K562 (cell line): Measurements from ENCODE around the gene ZSWIM2. TPM values are rescaled to one million over a fixed set of nuclear protein-coding genes. Genes with fewer than 3 reads are reported as not detected.
"Not testable (repeated sequence)": the region's sequence is repeated elsewhere in the genome, so short reads cannot be mapped to it uniquely, and the experiment has no call there.

Experiments used
- ATAC-seq: fragments of 200-7000 bp; cut with Tn5 transposase; 3 replicates; pipeline ENCODE4 v1.9.1; 2020; ENCODE audit warnings: moderate library complexity
- BruUV-seq: library from RNA; stranded (reverse); fragments of 400-500 nt; replicated peaks from 2 replicates; lab custom pipeline; 2021; lab: Mats Ljungman, UMichigan
- CTCF ChIA-PET: fragments of 300-600 bp; formaldehyde crosslinking; extraction: SDS; loops from one replicate; lab custom pipeline; 2021; ENCODE audit warnings: low intra/inter-chr PET ratio; lab: Yijun Ruan, JAX
- POLR2A ChIA-PET: fragments of 300-600, 350-650 bp; sonication (Branson Sonifier 250); formaldehyde crosslinking; extraction: SDS; loops from one replicate; lab custom pipeline; 2021; ENCODE audit warnings: antibody characterized with exemption, inconsistent platforms; lab: Yijun Ruan, JAX
- DNase-seq, 4 experiments: peaks; one replicate each; pipeline versions ENCODE4 v3.0.0 to v3.0.0-alpha.2; 2011 to 2018; ENCODE audit warnings: low spot score in 3 of 4, mixed read lengths in 3 of 4; ENCODE audit errors: extremely low read depth in 1 of 4
- FAIRE-seq: peaks from 2 replicates; lab custom pipeline; 2011; peaks lifted over from hg19 to GRCh38; lab: Jason Lieb, UNC
- H2AFZ ChIP-seq: 2 replicates; pipeline ENCODE4 v1.6.0; 2011; ENCODE audit warnings: low read depth, low read length, control low read depth, inconsistent platforms
- H3K27ac ChIP-seq: fragments of 200-600 bp; 3 replicates; pipeline ENCODE4 v1.8.0; 2011; ENCODE audit warnings: low read depth, mild to moderate bottlenecking, control low read depth, inconsistent platforms, low read length, moderate library complexity, mixed read lengths; ENCODE audit errors: extremely low read depth
- H3K27me3 ChIP-seq, 2 experiments: fragments of 300-600 bp in 1 of 2; 2 replicates in 1 of 2; 3 replicates in 1 of 2; pipeline versions ENCODE4 v1.6.0 to v1.8.0; 2011; ENCODE audit warnings: inconsistent platforms in 2 of 2, low read length in 2 of 2, mild to moderate bottlenecking in 1 of 2, mixed read lengths in 1 of 2, moderate library complexity in 1 of 2; ENCODE audit not compliant: control insufficient read depth in 2 of 2, insufficient read depth in 2 of 2
- H3K36me3 ChIP-seq: fragments of 300-600 bp; 3 replicates; pipeline ENCODE4 v1.8.0; 2011; ENCODE audit warnings: mild to moderate bottlenecking, low read length, inconsistent platforms; ENCODE audit not compliant: control insufficient read depth, insufficient read depth
- H3K4me1 ChIP-seq, 2 experiments: fragments of 200-600 bp in 1 of 2; replicated peaks in 1 of 2; 2 replicates in 1 of 2; 3 replicates in 1 of 2; pipeline versions ENCODE4 v1.5.1 to v1.8.0; 2011; ENCODE audit warnings: inconsistent platforms in 2 of 2, low read length in 2 of 2, mild to moderate bottlenecking in 1 of 2, mixed read lengths in 1 of 2, moderate library complexity in 1 of 2; ENCODE audit not compliant: control insufficient read depth in 2 of 2, insufficient read depth in 2 of 2
- H3K4me2 ChIP-seq: 2 replicates; pipeline ENCODE4 v1.6.1; 2011; ENCODE audit warnings: low read length, control low read depth, inconsistent platforms, mixed read lengths; ENCODE audit not compliant: insufficient read depth
- H3K4me3 ChIP-seq: fragments of 200-600 bp; sonication (generic), shearing (Covaris generic); 2 replicates; pipeline ENCODE4 v1.5.1; 2016; ENCODE audit warnings: control low read depth, inconsistent platforms
- H3K79me2 ChIP-seq: fragments of 200-600 bp; 3 replicates; pipeline ENCODE4 v1.8.0; 2011; ENCODE audit warnings: low read length, inconsistent platforms; ENCODE audit not compliant: control insufficient read depth, insufficient read depth
- H3K9ac ChIP-seq, 2 experiments: 2 replicates each; pipeline versions ENCODE4 v1.6.0 to v1.6.1; 2011; ENCODE audit warnings: low read depth in 2 of 2, low read length in 2 of 2, control low read depth in 1 of 2, inconsistent platforms in 1 of 2, mild to moderate bottlenecking in 1 of 2, mixed read lengths in 1 of 2; ENCODE audit not compliant: insufficient read depth in 1 of 2
- H3K9me1 ChIP-seq: one replicate; pipeline ENCODE4 v1.6.0; 2011; ENCODE audit warnings: inconsistent platforms, mild to moderate bottlenecking, low read length, moderate library complexity; ENCODE audit not compliant: control insufficient read depth, insufficient read depth
- H3K9me3 ChIP-seq: replicated peaks from 2 replicates; pipeline ENCODE4 v1.5.1; 2011; ENCODE audit warnings: low read depth, low read length, inconsistent platforms; ENCODE audit not compliant: control insufficient read depth, insufficient read depth
- H4K20me1 ChIP-seq: replicated peaks from 2 replicates; pipeline ENCODE4 v1.6.1; 2011; ENCODE audit warnings: low read length, inconsistent platforms, mixed read lengths; ENCODE audit not compliant: control insufficient read depth, insufficient read depth
- ADNP ChIP-seq: fragments of 200-800 bp; sonication (Bioruptor generic); IDR thresholded peaks from 2 replicates; pipeline ENCODE4 v1.6.1; 2016; ENCODE audit warnings: missing genetic modification characterization, missing compliant biosample characterization
- HNRNPUL1 ChIP-seq: fragments of 200-400 bp; formaldehyde crosslinking; IDR thresholded peaks from 2 replicates; pipeline ENCODE4 v1.6.1; 2017; ENCODE audit warnings: low read length
- MTA2 ChIP-seq: fragments of 450-650 bp; IDR thresholded peaks from 2 replicates; pipeline ENCODE4 v1.6.1; 2016; ENCODE audit warnings: low read depth
- PRMT5 ChIP-seq: sonication (generic); formaldehyde crosslinking; IDR thresholded peaks from 2 replicates; pipeline ENCODE4 v1.5.0; 2020; ENCODE audit warnings: missing genetic modification reagents
- ZC3H11A ChIP-seq: IDR thresholded peaks from 2 replicates; pipeline ENCODE4 v1.6.1; 2012; ENCODE audit warnings: low read depth, low read length, improper control_type of control experiment
- ZNF146 ChIP-seq: IDR thresholded peaks from one replicate; pipeline ENCODE4 v1.6.1; 2018; ENCODE audit warnings: missing compliant biosample characterization; ENCODE audit not compliant: unreplicated experiment
- ZNF174 ChIP-seq: fragments of 250-450 bp; sonication (Bioruptor Pico); IDR thresholded peaks from 2 replicates; pipeline ENCODE4 v1.4.0; 2020; ENCODE audit warnings: mild to moderate bottlenecking
- ZNF584 ChIP-seq: fragments of 200-800 bp; sonication (Bioruptor generic); IDR thresholded peaks from 2 replicates; pipeline ENCODE4 v1.6.1; 2016; ENCODE audit warnings: low read depth, mild to moderate bottlenecking, missing genetic modification characterization, missing compliant biosample characterization
- WGBS: fragments of 100-300 bp; shearing (Covaris generic); methylation state at CpG from one replicate; pipeline ENCODE4 v1.1.6; 2016; ENCODE audit warnings: low coverage, mixed read lengths; ENCODE audit not compliant: insufficient coverage; ENCODE audit errors: missing lambda C conversion rate; 5-methylcytosine and 5-hydroxymethylcytosine counted together
- in situ Hi-C: fragments of 300-500 bp; cut with MboI; formaldehyde crosslinking; loops from 4 replicates; pipeline ENCODE4 v1.15.0; 2018; ENCODE audit warnings: inconsistent platforms, mixed read lengths
- intact Hi-C: fragments of 100-400 bp; cut with micrococcal nuclease; formaldehyde crosslinking; loops from 2 replicates; pipeline ENCODE4 v1.14.2; 2022
- polyA plus RNA-seq, 8 experiments: library from polyadenylated mRNA; depleted of rRNA in 4 of 8; stranded (reverse) in 5 of 8; unstranded in 3 of 8; fragments of >200 nt; fragmentation: Nextera tagmentation in 2 of 8; fragmentation: Illumina TruSeq in 1 of 8; extraction: Ambion mirVana in 2 of 8; extraction: Trizol in 1 of 8; gene quantifications; 2 replicates each; pipeline versions ENCODE4 v1.2.1 to v1.2.3, GENCODE V29; 2011 to 2014; ENCODE audit warnings: inconsistent platforms in 1 of 8, missing spikeins in 1 of 8
- total RNA-seq, 7 experiments: library from RNA; depleted of rRNA in 6 of 7; stranded (reverse); fragments of >200 nt in 6 of 7; fragmentation: Illumina TruSeq in 2 of 7; extraction: Trizol in 2 of 7; gene quantifications; 2 replicates each; pipeline versions ENCODE4 v1.2.1 to v1.2.3, GENCODE V29; 2011 to 2021; ENCODE audit warnings: low replicate concordance in 1 of 7
- TF ChIP-seq, protein P1 (sequence below), 2 experiments: fragments of 450-650 bp in 1 of 2; sonication (generic) in 1 of 2; formaldehyde crosslinking in 1 of 2; IDR thresholded peaks in 1 of 2; conservative IDR thresholded peaks in 1 of 2; 2 replicates each; pipeline versions ENCODE4 v1.6.1 to v1.8.1; 2016 to 2023; ENCODE audit warnings: mild to moderate bottlenecking in 2 of 2, moderate library complexity in 2 of 2, inconsistent platforms in 1 of 2, missing genetic modification reagents in 1 of 2
- TF ChIP-seq, protein P2 (sequence below): fragments of 450-650 bp; IDR thresholded peaks from 2 replicates; pipeline ENCODE4 v1.6.1; 2018; ENCODE audit not compliant: partially characterized antibody

The ZSWIM2 gene
- total and polyA plus RNA-seq, 9 of the 15 experiments (the other 6 are each of a cell fraction or from before 2014, with no cell fraction given) = not detected

DNA sequence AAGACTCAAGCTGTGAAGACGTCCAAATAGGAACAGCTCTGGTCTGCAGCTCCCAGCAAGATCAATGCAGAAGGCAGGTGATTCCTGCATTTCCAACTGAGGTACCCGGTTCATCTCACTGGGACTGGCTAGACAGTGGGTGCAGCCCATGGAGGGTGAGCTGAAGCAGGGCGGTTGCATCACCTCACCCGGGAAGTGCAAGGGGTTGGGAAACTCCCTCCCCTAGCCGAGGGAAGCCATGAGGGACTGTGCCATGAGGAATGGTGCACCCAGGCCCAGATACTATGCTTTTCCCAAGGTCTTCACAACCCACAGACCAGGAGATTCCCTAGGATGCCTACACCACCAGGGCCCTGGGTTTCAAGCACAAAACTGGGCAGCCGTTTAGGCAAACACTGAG is 37.2 kb downstream of the ZSWIM2 start:
- not testable (repeated sequence) for H3K9ac ChIP-seq, H3K27me3 ChIP-seq, DNase-seq, FAIRE-seq, BruUV-seq, H3K79me2 ChIP-seq, H4K20me1 ChIP-seq, H3K9me1 ChIP-seq
- WGBS = 2% methylated on average over 6 of the region's 6 CpGs
- TF ChIP-seq, protein P1, sequence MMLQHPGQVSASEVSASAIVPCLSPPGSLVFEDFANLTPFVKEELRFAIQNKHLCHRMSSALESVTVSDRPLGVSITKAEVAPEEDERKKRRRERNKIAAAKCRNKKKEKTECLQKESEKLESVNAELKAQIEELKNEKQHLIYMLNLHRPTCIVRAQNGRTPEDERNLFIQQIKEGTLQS (IDR thresholded peaks at IDR 0.05) = peak; percentile 22; the same call in 1 of the 2 replicates
- TF ChIP-seq, protein P1 (CRISPR knock-in tag; conservative IDR thresholded peaks at IDR 0.05) = not testable (repeated sequence)
- TF ChIP-seq, all 486 proteins: peak for 1; not testable (repeated sequence) for 485
- intact Hi-C loops, H3K4me2 ChIP-seq, H2AFZ ChIP-seq, POLR2A ChIA-PET, H3K4me3 ChIP-seq, CTCF ChIA-PET, in situ Hi-C loops, H3K4me1 ChIP-seq, H3K36me3 ChIP-seq, ATAC-seq, H3K9me3 ChIP-seq, H3K27ac ChIP-seq: not testable (repeated sequence)

DNA sequence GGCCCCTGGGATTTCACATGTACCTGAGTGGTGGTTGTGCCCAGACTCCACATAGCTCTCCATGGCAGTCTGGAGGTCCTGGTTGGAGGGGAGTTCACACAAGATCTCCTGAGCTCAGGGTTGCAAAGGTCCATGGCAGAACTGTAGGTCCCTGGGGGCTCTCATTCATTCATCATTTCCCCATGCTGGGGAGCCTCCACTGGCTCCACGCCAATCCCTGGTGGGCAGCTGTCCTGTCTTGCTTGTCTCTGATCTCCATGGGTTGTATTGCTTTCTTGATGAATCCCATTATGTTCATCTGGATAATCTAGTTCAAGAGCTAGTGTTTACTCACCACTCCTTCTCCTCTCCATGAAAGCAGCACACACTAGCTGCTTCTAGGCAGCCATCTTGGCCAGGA is 42.4 kb downstream of the ZSWIM2 start:
- no peak overlapping the region for H2AFZ ChIP-seq
- DNase-seq = no peak
- no peak overlapping the region for H3K4me2 ChIP-seq
- WGBS = 0% methylated on average over 1 of the region's 1 CpG
- no peak overlapping the region for H3K4me3 ChIP-seq
- H4K20me1 ChIP-seq = no peaks in the 10 kb centered on the region
- H3K36me3 ChIP-seq = no peaks in the 10 kb centered on the region
- CTCF ChIA-PET = no interaction called here
- no peaks in the 10 kb centered on the region for H3K4me1 ChIP-seq
- H3K9me3 ChIP-seq = no peaks in the 10 kb centered on the region
- POLR2A ChIA-PET = no interaction called here
- in situ Hi-C loops (no loop called here), intact Hi-C loops (no loop called here)
- no peaks in the 10 kb centered on the region for H3K79me2 ChIP-seq
- ATAC-seq = no peak
- H3K9me1 ChIP-seq = no peaks in the 10 kb centered on the region
- no peak overlapping the region for H3K9ac ChIP-seq
- H3K27me3 ChIP-seq = no peaks in the 10 kb centered on the region
- no peak overlapping the region for H3K27ac ChIP-seq
- no peak for FAIRE-seq
- no TSS peak for BruUV-seq
- TF ChIP-seq PRMT5 (CRISPR knock-in tag) (no peak), ZC3H11A (no peak), ZNF584 (CRISPR knock-in tag) (no peak), ZNF146 (CRISPR knock-in tag) (no peak), HNRNPUL1 (no peak), ZNF174 (no peak), MTA2 (no peak), ADNP (no peak)
- TF ChIP-seq, protein P2, sequence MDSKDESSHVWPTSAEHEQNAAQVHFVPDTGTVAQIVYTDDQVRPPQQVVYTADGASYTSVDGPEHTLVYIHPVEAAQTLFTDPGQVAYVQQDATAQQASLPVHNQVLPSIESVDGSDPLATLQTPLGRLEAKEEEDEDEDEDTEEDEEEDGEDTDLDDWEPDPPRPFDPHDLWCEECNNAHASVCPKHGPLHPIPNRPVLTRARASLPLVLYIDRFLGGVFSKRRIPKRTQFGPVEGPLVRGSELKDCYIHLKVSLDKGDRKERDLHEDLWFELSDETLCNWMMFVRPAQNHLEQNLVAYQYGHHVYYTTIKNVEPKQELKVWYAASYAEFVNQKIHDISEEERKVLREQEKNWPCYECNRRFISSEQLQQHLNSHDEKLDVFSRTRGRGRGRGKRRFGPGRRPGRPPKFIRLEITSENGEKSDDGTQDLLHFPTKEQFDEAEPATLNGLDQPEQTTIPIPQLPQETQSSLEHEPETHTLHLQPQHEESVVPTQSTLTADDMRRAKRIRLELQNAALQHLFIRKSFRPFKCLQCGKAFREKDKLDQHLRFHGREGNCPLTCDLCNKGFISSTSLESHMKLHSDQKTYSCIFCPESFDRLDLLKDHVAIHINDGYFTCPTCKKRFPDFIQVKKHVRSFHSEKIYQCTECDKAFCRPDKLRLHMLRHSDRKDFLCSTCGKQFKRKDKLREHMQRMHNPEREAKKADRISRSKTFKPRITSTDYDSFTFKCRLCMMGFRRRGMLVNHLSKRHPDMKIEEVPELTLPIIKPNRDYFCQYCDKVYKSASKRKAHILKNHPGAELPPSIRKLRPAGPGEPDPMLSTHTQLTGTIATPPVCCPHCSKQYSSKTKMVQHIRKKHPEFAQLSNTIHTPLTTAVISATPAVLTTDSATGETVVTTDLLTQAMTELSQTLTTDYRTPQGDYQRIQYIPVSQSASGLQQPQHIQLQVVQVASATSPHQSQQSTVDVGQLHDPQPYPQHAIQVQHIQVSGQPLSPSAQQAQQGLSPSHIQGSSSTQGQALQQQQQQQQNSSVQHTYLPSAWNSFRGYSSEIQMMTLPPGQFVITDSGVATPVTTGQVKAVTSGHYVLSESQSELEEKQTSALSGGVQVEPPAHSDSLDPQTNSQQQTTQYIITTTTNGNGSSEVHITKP = no peak
